H9 (cell line): Measurements from ENCODE around the gene SOCS3. TPM values are rescaled to one million over a fixed set of nuclear protein-coding genes. Genes with fewer than 3 reads are reported as not detected.

Source experiments
- DNase-seq: peaks from one replicate; pipeline ENCODE4 v3.0.0-alpha.2; 2017
- H2AFZ ChIP-seq: one replicate; pipeline ENCODE4 v1.6.1; 2013; ENCODE audit warnings: mild to moderate bottlenecking, low read length, control low read depth, moderate library complexity
- H2AK5ac ChIP-seq: 2 replicates; pipeline ENCODE4 v1.6.1; 2013; ENCODE audit warnings: low read length, control low read depth, mixed read lengths; ENCODE audit not compliant: insufficient read length
- H2BK120ac ChIP-seq: one replicate; pipeline ENCODE4 v1.6.1; 2013; ENCODE audit warnings: low read depth, mild to moderate bottlenecking, low read length, control low read depth, inconsistent platforms; ENCODE audit not compliant: poor library complexity, severe bottlenecking
- H2BK12ac ChIP-seq: 2 replicates; pipeline ENCODE4 v1.6.1; 2013; ENCODE audit warnings: low read length, control low read depth, mixed read lengths, low read depth; ENCODE audit not compliant: insufficient read length
- H2BK15ac ChIP-seq: 2 replicates; pipeline ENCODE4 v1.6.1; 2013; ENCODE audit warnings: low read depth, low read length, control low read depth
- H2BK20ac ChIP-seq: one replicate; pipeline ENCODE4 v1.6.1; 2013; ENCODE audit warnings: low read depth, mild to moderate bottlenecking, low read length, control low read depth, inconsistent platforms; ENCODE audit not compliant: poor library complexity, severe bottlenecking
- H2BK5ac ChIP-seq: 2 replicates; pipeline ENCODE4 v1.6.1; 2013; ENCODE audit warnings: low read length, control low read depth, mixed read lengths; ENCODE audit not compliant: insufficient read length
- H3K14ac ChIP-seq: 2 replicates; pipeline ENCODE4 v1.6.1; 2013; ENCODE audit warnings: low read length, control low read depth; ENCODE audit not compliant: insufficient read depth
- H3K18ac ChIP-seq: 2 replicates; pipeline ENCODE4 v1.6.1; 2013; ENCODE audit warnings: low read depth, mild to moderate bottlenecking, mixed read lengths, low read length, control low read depth; ENCODE audit not compliant: insufficient read length
- H3K23ac ChIP-seq: 2 replicates; pipeline ENCODE4 v1.6.1; 2013; ENCODE audit warnings: low read length, control low read depth, mixed read lengths, low read depth; ENCODE audit not compliant: insufficient read length
- H3K23me2 ChIP-seq: 2 replicates; pipeline ENCODE4 v1.6.1; 2013; ENCODE audit warnings: low read depth, mild to moderate bottlenecking, mixed read lengths, low read length, control low read depth; ENCODE audit not compliant: insufficient read length, poor library complexity, severe bottlenecking
- H3K27ac ChIP-seq: 2 replicates; pipeline ENCODE4 v1.5.1; 2013; ENCODE audit warnings: low read length, control low read depth, mixed read lengths, low read depth; ENCODE audit not compliant: insufficient read length
- H3K27me3 ChIP-seq: 2 replicates; pipeline ENCODE4 v1.6.1; 2013; ENCODE audit warnings: low read length, control low read depth, inconsistent platforms; ENCODE audit not compliant: insufficient read depth
- H3K4ac ChIP-seq: 2 replicates; pipeline ENCODE4 v1.6.1; 2013; ENCODE audit warnings: low read depth, mild to moderate bottlenecking, control low read depth, inconsistent platforms, low read length, moderate library complexity
- H3K4me1 ChIP-seq: 2 replicates; pipeline ENCODE4 v1.6.1; 2013; ENCODE audit warnings: low read length, control low read depth, inconsistent platforms; ENCODE audit not compliant: insufficient read depth
- H3K4me2 ChIP-seq: 2 replicates; pipeline ENCODE4 v1.6.1; 2013; ENCODE audit warnings: low read length, control low read depth, mixed read lengths; ENCODE audit not compliant: insufficient read length, insufficient read depth
- H3K56ac ChIP-seq: 2 replicates; pipeline ENCODE4 v1.6.1; 2013; ENCODE audit warnings: low read depth, mild to moderate bottlenecking, mixed read lengths, low read length, control low read depth; ENCODE audit not compliant: insufficient read length
- H3K79me1 ChIP-seq: 2 replicates; pipeline ENCODE4 v1.6.1; 2013; ENCODE audit warnings: low read depth, mild to moderate bottlenecking, moderate library complexity, low read length, control low read depth, inconsistent platforms; ENCODE audit not compliant: insufficient read depth, poor library complexity, severe bottlenecking
- H3K79me2 ChIP-seq: 2 replicates; pipeline ENCODE4 v1.6.1; 2013; ENCODE audit warnings: low read length, control low read depth, inconsistent platforms; ENCODE audit not compliant: insufficient read depth
- H3K9ac ChIP-seq: 2 replicates; pipeline ENCODE4 v1.6.1; 2013; ENCODE audit warnings: low read length, control low read depth, mixed read lengths; ENCODE audit not compliant: insufficient read length; ENCODE audit errors: extremely low read depth
- H3K9me3 ChIP-seq: one replicate; pipeline ENCODE4 v1.6.1; 2013; ENCODE audit warnings: low read depth, low read length, inconsistent platforms; ENCODE audit not compliant: control insufficient read depth
- H3T11ph ChIP-seq: one replicate; pipeline ENCODE4 v1.6.1; 2013; ENCODE audit warnings: mild to moderate bottlenecking, low read length, control low read depth, inconsistent platforms
- H4K20me1 ChIP-seq: one replicate; pipeline ENCODE4 v1.6.1; 2013; ENCODE audit not compliant: control insufficient read depth, insufficient read length, insufficient read depth
- H4K5ac ChIP-seq: 2 replicates; pipeline ENCODE4 v1.6.1; 2013; ENCODE audit warnings: low read depth, mild to moderate bottlenecking, mixed read lengths, low read length, control low read depth; ENCODE audit not compliant: insufficient read length
- H4K8ac ChIP-seq: replicated peaks from 2 replicates; pipeline ENCODE4 v1.6.1; 2013; ENCODE audit warnings: low read length, control low read depth, mixed read lengths, low read depth; ENCODE audit not compliant: insufficient read length
- H4K91ac ChIP-seq: 2 replicates; pipeline ENCODE4 v1.6.1; 2013; ENCODE audit warnings: low read depth, mild to moderate bottlenecking, moderate library complexity, mixed read lengths, low read length, control low read depth; ENCODE audit not compliant: insufficient read length
- H3K27ac Mint-ChIP-seq, 3 experiments: 2 replicates in 2 of 3; 3 replicates in 1 of 3; pipeline ENCODE4 v1.8.0; 2020 to 2021; ENCODE audit warnings: mixed read lengths in 3 of 3, mild to moderate bottlenecking in 1 of 3, moderate library complexity in 1 of 3
- H3K27me3 Mint-ChIP-seq: 2 replicates; pipeline ENCODE4 v1.8.0; 2021; ENCODE audit warnings: low read depth, mild to moderate bottlenecking, moderate library complexity, mixed read lengths
- H3K36me3 Mint-ChIP-seq, 3 experiments: 2 replicates in 2 of 3; 3 replicates in 1 of 3; pipeline ENCODE4 v1.8.0; 2020 to 2021; ENCODE audit warnings: low read depth in 3 of 3, mixed read lengths in 3 of 3; ENCODE audit not compliant: insufficient read depth in 1 of 3
- H3K4me1 Mint-ChIP-seq, 2 experiments: 2 replicates each; pipeline ENCODE4 v1.8.0; 2020; ENCODE audit warnings: mixed read lengths in 2 of 2
- H3K4me3 Mint-ChIP-seq, 2 experiments: 2 replicates in 1 of 2; 3 replicates in 1 of 2; pipeline ENCODE4 v1.8.0; 2020 to 2021; ENCODE audit warnings: mild to moderate bottlenecking in 2 of 2, mixed read lengths in 2 of 2, moderate library complexity in 1 of 2
- H3K9me3 Mint-ChIP-seq, 2 experiments: 2 replicates in 1 of 2; 3 replicates in 1 of 2; pipeline ENCODE4 v1.8.0; 2020; ENCODE audit warnings: mild to moderate bottlenecking in 2 of 2, mixed read lengths in 2 of 2, moderate library complexity in 1 of 2
- CTCF ChIP-seq: fragments of 200-600 bp; sonication (generic); conservative IDR thresholded peaks from 3 replicates; pipeline ENCODE4 v1.8.0; 2021; ENCODE audit warnings: antibody characterized with exemption, mild to moderate bottlenecking
- WGBS: extraction: QIAGEN DNeasy Blood & Tissue Kit; methylation state at CpG from one replicate; pipeline ENCODE4 v1.1.7; 2013; ENCODE audit warnings: missing lambda C conversion rate, low lambda C conversion rate, mixed read lengths; ENCODE audit not compliant: insufficient read length; ENCODE audit errors: extremely low coverage; 5-methylcytosine and 5-hydroxymethylcytosine counted together
- total RNA-seq: library from RNA; stranded (reverse); gene quantifications from 2 replicates; pipeline ENCODE4 v1.2.1, GENCODE V29; 2021

Gene SOCS3
- total RNA-seq, 1 experiment from 2014 or later: 9.5 TPM

- Histone ChIP-seq H3K23ac (no peak overlapping the region), H3T11ph (no peak overlapping the region), H3K4me1 (peaks cover 6% of the 10 kb centered on the region; the same call in 1 of the 2 replicates), H4K8ac (no peak overlapping the region), H3K27ac (no peak overlapping the region), H4K91ac (no peak overlapping the region), H3K4me2 (no peak overlapping the region), H3K18ac (no peak overlapping the region), H3K56ac (no peak overlapping the region), H2BK20ac (no peak overlapping the region), H3K14ac (no peak overlapping the region), H2AK5ac (no peak overlapping the region), H2AFZ (no peak overlapping the region), H4K5ac (no peak overlapping the region), H3K79me2 (no peaks in the 10 kb centered on the region), H2BK5ac (no peak overlapping the region), H3K9me3 (no peaks in the 10 kb centered on the region), H3K9ac (no peak overlapping the region), H3K27me3 (no peaks in the 10 kb centered on the region), H3K4ac (no peak overlapping the region), H4K20me1 (no peaks in the 10 kb centered on the region), H2BK12ac (no peak overlapping the region), H3K79me1 (no peaks in the 10 kb centered on the region), H2BK15ac (no peak overlapping the region), H3K23me2 (no peaks in the 10 kb centered on the region), H2BK120ac (no peak overlapping the region)
- TF ChIP-seq CTCF: no peak
- Mint-ChIP-seq H3K4me3 (no peak overlapping the region), H3K36me3 (no peaks in the 10 kb centered on the region), H3K27me3 (no peaks in the 10 kb centered on the region; the same call in 1 of the 2 replicates), H3K9me3 (no peaks in the 10 kb centered on the region; a peak in 1 of 5 replicates), H3K27ac (peak overlapping the region in 2 of 3 experiments; percentile 94 to 97; a peak in 4 of 7 replicates), H3K4me1 (peaks cover 75 to 77% of the 10 kb centered on the region in 2 experiments)
- DNase-seq: no peak
- WGBS: no CpG with 5 or more reads among the region's 7 CpGs
Measured at GRCh38 chr17:78371056-78371455, 11.2 kb upstream of the SOCS3 start.
